Heart right ventricle (tissue), 16 donors: Measurements from ENCODE around the gene DLEC1. TPM values are rescaled to one million over a fixed set of nuclear protein-coding genes. Genes with fewer than 3 reads are reported as not detected.

ENCODE experiments used
- ATAC-seq, 8 donors: fragments of 200-7000 bp; cut with Tn5 transposase; one replicate each; pipeline ENCODE4 v1.9.1; 2020; ENCODE audit warnings: mild to moderate bottlenecking in 8 of 8, moderate library complexity in 8 of 8, moderate number of reproducible peaks in 1 of 8
- DNase-seq, 2 donors: peaks; one replicate each; pipeline ENCODE4 v3.0.0-alpha.2; 2020
- H3K27ac ChIP-seq, 10 donors: fragments of 200-600 bp; sonication (generic) in 2 of 10; one replicate each; pipeline versions ENCODE4 v1.5.0 to v1.8.0; 2020 to 2022; ENCODE audit warnings: mild to moderate bottlenecking in 3 of 10
- H3K27me3 ChIP-seq, 7 donors: fragments of 200-600 bp; one replicate each; pipeline ENCODE4 v1.8.0; 2021 to 2022; ENCODE audit warnings: mild to moderate bottlenecking in 2 of 7
- H3K36me3 ChIP-seq, 9 donors: fragments of 200-600 bp; sonication (generic) in 1 of 9; one replicate each; pipeline versions ENCODE4 v1.5.0 to v1.8.0; 2020 to 2022; ENCODE audit warnings: mild to moderate bottlenecking in 2 of 9
- H3K4me1 ChIP-seq, 9 donors: fragments of 200-600 bp; sonication (generic) in 1 of 9; one replicate each; pipeline versions ENCODE4 v1.5.0 to v1.8.0; 2020 to 2022; ENCODE audit warnings: mild to moderate bottlenecking in 4 of 9
- H3K4me3 ChIP-seq, 10 donors: fragments of 200-600 bp; sonication (generic) in 2 of 10; one replicate each; pipeline versions ENCODE4 v1.5.0 to v1.8.0; 2020 to 2022; ENCODE audit warnings: mild to moderate bottlenecking in 7 of 10, moderate library complexity in 2 of 10
- H3K9me3 ChIP-seq, 11 donors: fragments of 200-600 bp in 10 of 11; sonication (generic) in 2 of 11; one replicate each; pipeline versions ENCODE4 v1.5.0 to v1.8.0; 2013 to 2022; ENCODE audit warnings: mild to moderate bottlenecking in 2 of 11, control low read depth in 1 of 11, moderate library complexity in 1 of 11
- WGBS, 2 donors: extraction: QIAGEN DNeasy Blood & Tissue Kit; methylation state at CpG; one replicate each; pipeline ENCODE4 v1.1.7; 2013; ENCODE audit warnings: inconsistent platforms in 1 of 2; 5-methylcytosine and 5-hydroxymethylcytosine counted together
- intact Hi-C, 10 donors: fragments of 100-400 bp; cut with DNase I; formaldehyde crosslinking; loops; one replicate each; pipeline versions ENCODE4 v1.11.1 to v1.14.2; 2022
- polyA plus RNA-seq, 2 donors: library from polyadenylated mRNA; stranded (reverse); fragments of 200-250 nt; gene quantifications; one replicate each; pipeline ENCODE4 v1.2.3, GENCODE V29; 2013
- total RNA-seq, 10 donors: library from RNA; stranded (reverse); fragmentation: NEBNext Ultra II Directional in 3 of 10; extraction: Animal tissue kit (Norgen Biotek cat#: 25700) in 3 of 10; gene quantifications; one replicate each; pipeline versions ENCODE4 v1.2.1 to v1.2.4, GENCODE V29; 2021 to 2023
- TF ChIP-seq, protein P1 (sequence below), 9 donors: fragments of 200-600 bp; sonication (generic) in 2 of 9; IDR thresholded peaks; one replicate each; pipeline versions ENCODE4 v1.5.0 to v1.8.0; 2021 to 2022; ENCODE audit warnings: antibody characterized with exemption in 9 of 9, mild to moderate bottlenecking in 5 of 9, moderate library complexity in 1 of 9
- donor health status: Arrhythmogenic right ventricular cardiomyopathy.
- donor health status: ischemic (EF 13 %, LVEDD 7.1; RV severe dilation, severe dysfunction).
- donor health status: healthy with polysubstance abuse.
- donor health status: DM: no; HTN: yes; CAD: no.
- donor health status: DM: no; HTN: no; CAD: no.
- donor health status: ischemic (EF 25% LVEDD 6.9; RV normal size, moderate dysfunction).
- donor health status: ischemic (EF 25% LVEDD 5.7; RV mildly dilated, moderate dysfunction).
- donor health status: healthy.
- donor health status: DM: yes; HTN: yes; CAD: no.
- donor health status: Ischemic cardiomyopathy.
- donor health status: ischemic (EF 35%, LVEDD 5.7; RV mildly dilated, moderate dysfunction).
- donor health status: nonischemic (EF 11% LVEDD 7.7; RV severe dilation, severe dysfunction).
- donor health status: DM: yes; HTN: yes; CAD: no.
- donor health status: PGD.
- donor health status: ischemic (EF 29% LVEDD 5.4; RV normal size, mild dysfunction).
- donor health status: nonischemic (EF 23%, LVEDD 6.1; RV moderate dilation, normal function).

Gene DLEC1
- total and polyA plus RNA-seq, 12 donors: 0.09 to 0.66 (median 0.30) TPM; not detected in 4

DNA sequence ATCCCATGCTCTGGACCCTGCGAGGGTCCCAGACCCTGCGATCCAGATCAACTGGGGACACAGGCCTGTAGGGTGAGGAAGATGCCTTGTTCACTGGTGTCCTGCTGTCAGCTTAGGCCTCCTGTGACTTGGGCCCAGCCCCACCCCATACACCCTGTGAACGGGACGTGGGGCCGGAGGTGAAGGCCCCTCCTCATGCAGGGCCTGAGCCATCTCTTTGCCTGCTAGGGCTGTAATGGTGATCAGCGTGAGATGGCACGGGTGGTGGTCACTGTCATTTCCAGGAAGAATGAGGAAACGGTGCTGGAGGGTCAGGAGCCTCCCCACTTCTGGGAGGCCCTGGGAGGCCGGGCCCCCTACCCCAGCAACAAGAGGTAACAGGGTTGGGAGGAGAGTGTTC, 36.1 kb upstream of the DLEC1 start:
- Histone ChIP-seq H3K9me3 (no peaks in the 10 kb centered on the region), H3K4me1 (peaks cover 0 to 38% (median 16%) of the 10 kb centered on the region in 9 donors), H3K27ac (peak overlapping the region in 6 of 10 donors; percentile 15 to 78 (median 49)), H3K4me3 (no peak overlapping the region), H3K36me3 (peaks cover 0 to 47% (median 4%) of the 10 kb centered on the region in 9 donors), H3K27me3 (no peaks in the 10 kb centered on the region)
- WGBS, 2 donors: 82 to 88% methylated on average over 9 of the region's 9 CpGs
- DNase-seq: no peak
- TF ChIP-seq, protein P1, sequence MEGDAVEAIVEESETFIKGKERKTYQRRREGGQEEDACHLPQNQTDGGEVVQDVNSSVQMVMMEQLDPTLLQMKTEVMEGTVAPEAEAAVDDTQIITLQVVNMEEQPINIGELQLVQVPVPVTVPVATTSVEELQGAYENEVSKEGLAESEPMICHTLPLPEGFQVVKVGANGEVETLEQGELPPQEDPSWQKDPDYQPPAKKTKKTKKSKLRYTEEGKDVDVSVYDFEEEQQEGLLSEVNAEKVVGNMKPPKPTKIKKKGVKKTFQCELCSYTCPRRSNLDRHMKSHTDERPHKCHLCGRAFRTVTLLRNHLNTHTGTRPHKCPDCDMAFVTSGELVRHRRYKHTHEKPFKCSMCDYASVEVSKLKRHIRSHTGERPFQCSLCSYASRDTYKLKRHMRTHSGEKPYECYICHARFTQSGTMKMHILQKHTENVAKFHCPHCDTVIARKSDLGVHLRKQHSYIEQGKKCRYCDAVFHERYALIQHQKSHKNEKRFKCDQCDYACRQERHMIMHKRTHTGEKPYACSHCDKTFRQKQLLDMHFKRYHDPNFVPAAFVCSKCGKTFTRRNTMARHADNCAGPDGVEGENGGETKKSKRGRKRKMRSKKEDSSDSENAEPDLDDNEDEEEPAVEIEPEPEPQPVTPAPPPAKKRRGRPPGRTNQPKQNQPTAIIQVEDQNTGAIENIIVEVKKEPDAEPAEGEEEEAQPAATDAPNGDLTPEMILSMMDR (IDR thresholded peaks at IDR 0.05): no peak
- no peak for ATAC-seq
- intact Hi-C loops: loop anchor here in 5 of 10 donors (2.0 to 10.0 kb wide), 5 partner anchors 146 to 652 kb away; no protein-coding TSS in a partner anchor

DNA sequence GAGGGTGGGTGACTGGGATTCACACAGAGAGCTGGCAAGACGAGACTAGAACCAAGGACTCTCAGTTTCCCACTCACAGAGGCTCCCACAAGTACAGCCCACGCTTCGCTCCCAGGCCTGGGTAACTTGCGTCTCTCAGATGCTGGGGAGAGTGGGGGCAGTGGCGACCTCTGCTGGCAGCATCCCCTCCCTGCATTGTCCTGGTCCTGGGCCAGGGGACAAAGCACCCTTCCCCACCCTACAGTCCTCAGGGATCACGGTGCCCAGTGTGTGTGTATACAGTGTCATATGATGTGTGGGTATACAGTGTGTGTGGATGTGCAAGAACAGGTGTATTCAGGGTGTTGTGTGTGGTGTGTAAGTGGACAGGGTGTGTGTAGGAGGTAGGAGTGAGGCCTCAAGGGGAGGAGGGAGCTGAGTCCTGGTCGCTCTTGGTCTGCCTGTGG, 35.6 kb upstream of the DLEC1 start:
- DNase-seq: peak in 1 of 2 donors; percentile 75
- Histone ChIP-seq H3K27me3 (no peaks in the 10 kb centered on the region), H3K27ac (peak overlapping the region in 7 of 10 donors; percentile 44 to 83 (median 59)), H3K4me3 (peak overlapping the region in 3 of 10 donors; percentile 47 to 51 (median 47)), H3K4me1 (peaks cover 0 to 33% (median 11%) of the 10 kb centered on the region in 9 donors), H3K9me3 (no peaks in the 10 kb centered on the region), H3K36me3 (peaks cover 0 to 51% (median 4%) of the 10 kb centered on the region in 9 donors)
- TF ChIP-seq, protein P1 (IDR thresholded peaks at IDR 0.05): peak; percentile 73 to 95 (median 90)
- peak; percentile 20 to 61 (median 42) for ATAC-seq
- intact Hi-C loops: loop anchor here in 5 of 10 donors (2.0 to 10.0 kb wide), 5 partner anchors 146 to 651 kb away; no protein-coding TSS in a partner anchor
- 39 to 57% methylated on average over 7 of the region's 7 CpGs for WGBS, 2 donors

DNA sequence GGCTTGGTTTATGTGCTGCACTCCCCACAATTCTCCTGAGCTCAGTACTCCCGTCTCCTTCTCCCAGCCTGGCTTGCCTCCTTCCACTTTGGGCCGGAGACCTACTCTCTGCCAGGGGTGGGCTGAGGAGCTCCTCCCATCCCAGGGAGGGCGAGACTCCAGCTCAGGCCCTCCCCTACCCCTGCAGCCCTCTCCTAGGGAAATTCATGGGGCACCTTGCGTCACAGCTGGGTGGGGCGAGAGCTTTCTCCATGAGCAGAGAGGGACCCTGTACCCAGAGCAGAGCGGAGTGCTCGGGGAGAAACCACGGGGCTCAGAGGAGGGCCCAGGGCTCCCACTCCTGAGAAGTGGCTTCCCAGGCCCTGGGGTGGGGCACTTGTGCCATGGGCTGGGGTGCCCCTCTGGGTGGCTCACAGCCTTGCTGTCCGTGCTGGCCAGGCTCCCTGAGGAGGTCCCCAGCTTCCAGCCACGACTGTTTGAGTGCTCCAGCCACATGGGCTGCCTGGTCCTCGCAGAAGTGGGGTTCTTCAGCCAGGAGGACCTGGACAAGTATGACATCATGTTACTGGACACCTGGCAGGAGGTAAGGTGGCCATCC, 35.1 kb upstream of the DLEC1 start:
- H3K4me3 ChIP-seq: peak overlapping the region in 6 of 10 donors; percentile 17 to 51 (median 42)
- H3K4me1 ChIP-seq: peaks cover 0 to 29% (median 9%) of the 10 kb centered on the region in 9 donors
- TF ChIP-seq, protein P1 (IDR thresholded peaks at IDR 0.05): no peak
- no peaks in the 10 kb centered on the region for H3K9me3 ChIP-seq
- intact Hi-C loops: loop anchor here in 5 of 10 donors (2.0 to 10.0 kb wide), 5 partner anchors 147 to 651 kb away; no protein-coding TSS in a partner anchor
- ATAC-seq: peak; percentile 2 to 44 (median 30)
- H3K27me3 ChIP-seq: no peaks in the 10 kb centered on the region
- H3K36me3 ChIP-seq: peaks cover 0 to 55% (median 4%) of the 10 kb centered on the region in 9 donors
- DNase-seq: peak in 1 of 2 donors; percentile 69
- peak overlapping the region; percentile 1 to 83 (median 56) for H3K27ac ChIP-seq
- 73 to 83% methylated on average over 11 of the region's 11 CpGs for WGBS, 2 donors

DNA sequence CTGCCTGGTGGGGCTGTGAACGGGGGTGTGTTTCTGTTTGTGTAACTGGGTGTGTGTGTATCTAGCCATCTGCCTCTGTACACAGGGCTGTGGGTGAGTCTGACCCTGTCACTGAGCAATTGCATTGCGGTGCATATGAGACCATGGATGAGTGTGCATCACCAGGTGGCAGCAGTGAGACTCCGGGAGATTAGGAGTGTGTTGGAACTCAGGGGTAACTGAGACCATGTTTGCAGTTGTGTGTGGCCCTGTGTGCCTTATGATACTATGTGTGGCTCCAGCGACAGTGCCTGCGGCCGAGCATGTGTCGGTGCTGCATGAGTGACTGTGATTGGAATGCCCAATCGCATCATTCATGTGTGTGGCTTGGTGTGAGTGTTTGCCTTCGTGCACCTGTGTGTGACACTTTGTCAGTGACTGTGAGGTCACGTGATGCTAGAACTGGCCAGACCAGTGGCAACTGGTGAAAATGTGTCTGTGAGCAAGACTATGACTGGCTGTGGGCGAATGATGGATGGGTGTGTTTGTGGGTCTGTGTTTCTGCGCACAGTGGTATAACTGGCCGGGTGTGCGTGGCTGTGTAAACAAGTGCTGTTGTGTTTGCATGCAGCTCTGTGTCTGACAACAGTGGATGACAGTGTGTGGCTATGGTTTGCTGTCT, 34.5 kb upstream of the DLEC1 start:
- no peaks in the 10 kb centered on the region for H3K27me3 ChIP-seq
- peak; percentile 58 to 79 (median 77) for ATAC-seq
- DNase-seq: peak; percentile 65 to 75
- 68 to 75% methylated on average over 14 of the region's 14 CpGs for WGBS, 2 donors
- H3K36me3 ChIP-seq: peaks cover 0 to 56% (median 4%) of the 10 kb centered on the region in 9 donors
- intact Hi-C loops: loop anchor here in 4 of 10 donors (5.0 to 10.0 kb wide), 4 partner anchors 147 to 650 kb away; no protein-coding TSS in a partner anchor
- peaks cover 0 to 24% (median 6%) of the 10 kb centered on the region in 9 donors for H3K4me1 ChIP-seq
- peak overlapping the region in 6 of 10 donors; percentile 17 to 51 (median 42) for H3K4me3 ChIP-seq
- H3K27ac ChIP-seq: peak overlapping the region; percentile 1 to 83 (median 56)
- TF ChIP-seq, protein P1 (IDR thresholded peaks at IDR 0.05): peak; percentile 48 to 81 (median 70)
- no peaks in the 10 kb centered on the region for H3K9me3 ChIP-seq
